WTC11 (cell line): ENCODE measurements around the gene APLF. TPM values are rescaled to one million over a fixed set of nuclear protein-coding genes. Genes with fewer than 3 reads are reported as not detected.

ENCODE experiments used
- ATAC-seq: fragments of 200-7000 bp; cut with Tn5 transposase; 2 replicates; pipeline ENCODE4 v1.10.0; 2021; ENCODE audit warnings: mild to moderate bottlenecking, moderate library complexity
- CTCF ChIA-PET: fragments of 300-600 bp; sonication (Branson Sonifier 250); formaldehyde crosslinking; loops from one replicate; lab custom pipeline; 2021; ENCODE audit warnings: antibody characterized with exemption; lab: Charles Lee
- POLR2A ChIA-PET: fragments of 350-600 bp; sonication (Branson Sonifier 250); formaldehyde crosslinking; loops from one replicate; lab custom pipeline; 2021; ENCODE audit warnings: antibody characterized with exemption; lab: Charles Lee
- DNase-seq: peaks from one replicate; pipeline ENCODE4 v3.0.0; 2021; ENCODE audit warnings: low spot score
- H3K27ac Mint-ChIP-seq: 2 replicates; pipeline ENCODE4 v1.8.0; 2021; ENCODE audit warnings: mixed read lengths
- H3K27me3 Mint-ChIP-seq: 2 replicates; pipeline ENCODE4 v1.8.0; 2021; ENCODE audit warnings: low read depth, mild to moderate bottlenecking, moderate library complexity, mixed read lengths
- H3K36me3 Mint-ChIP-seq: 2 replicates; pipeline ENCODE4 v1.8.0; 2021; ENCODE audit warnings: mixed read lengths
- H3K4me1 Mint-ChIP-seq: 2 replicates; pipeline ENCODE4 v1.8.0; 2022; ENCODE audit warnings: mixed read lengths
- H3K4me3 Mint-ChIP-seq: 2 replicates; pipeline ENCODE4 v1.8.0; 2021; ENCODE audit warnings: mild to moderate bottlenecking, moderate library complexity, mixed read lengths
- H3K9me3 Mint-ChIP-seq: 2 replicates; pipeline ENCODE4 v1.8.0; 2021; ENCODE audit warnings: mixed read lengths
- ATF1 ChIP-seq: sonication (generic); formaldehyde crosslinking; IDR thresholded peaks from 2 replicates; pipeline ENCODE4 v1.8.1; 2023; ENCODE audit warnings: mild to moderate bottlenecking, moderate library complexity, missing genetic modification reagents
- ATF2 ChIP-seq: sonication (generic); formaldehyde crosslinking; IDR thresholded peaks from 2 replicates; pipeline ENCODE4 v1.8.1; 2022; ENCODE audit warnings: low read depth, missing genetic modification reagents, borderline replicate concordance
- ATF6 ChIP-seq: sonication (generic); formaldehyde crosslinking; IDR thresholded peaks from 2 replicates; pipeline ENCODE4 v1.8.1; 2023; ENCODE audit warnings: mild to moderate bottlenecking, missing genetic modification reagents
- GTF2I ChIP-seq: fragments of 250-450 bp; sonication (Bioruptor Pico); conservative IDR thresholded peaks from 2 replicates; pipeline ENCODE4 v1.4.0; 2021; ENCODE audit warnings: mild to moderate bottlenecking
- MLX ChIP-seq: sonication (generic); formaldehyde crosslinking; IDR thresholded peaks from 2 replicates; pipeline ENCODE4 v1.8.1; 2023; ENCODE audit warnings: mild to moderate bottlenecking, missing genetic modification reagents, moderate library complexity
- STAT6 ChIP-seq: sonication (generic); formaldehyde crosslinking; conservative IDR thresholded peaks from 2 replicates; pipeline ENCODE4 v1.8.1; 2023; ENCODE audit warnings: mild to moderate bottlenecking, low read depth, missing genetic modification reagents, moderate library complexity
- TEAD1 ChIP-seq: sonication (generic); formaldehyde crosslinking; IDR thresholded peaks from 2 replicates; pipeline ENCODE4 v1.8.0; 2022; ENCODE audit warnings: mild to moderate bottlenecking, missing genetic modification reagents
- ZBTB21 ChIP-seq: sonication (generic); formaldehyde crosslinking; IDR thresholded peaks from 2 replicates; pipeline ENCODE4 v1.8.1; 2023; ENCODE audit warnings: mild to moderate bottlenecking, missing genetic modification reagents, borderline replicate concordance
- ZNF263 ChIP-seq: sonication (generic); formaldehyde crosslinking; IDR thresholded peaks from 2 replicates; pipeline ENCODE4 v1.8.1; 2022; ENCODE audit warnings: low read depth, mild to moderate bottlenecking, moderate library complexity, missing genetic modification reagents
- ZNF317 ChIP-seq: sonication (generic); formaldehyde crosslinking; IDR thresholded peaks from 2 replicates; pipeline ENCODE4 v1.8.1; 2023; ENCODE audit warnings: low read depth, mild to moderate bottlenecking, moderate library complexity, missing genetic modification reagents, borderline replicate concordance
- ZNF512 ChIP-seq: sonication (generic); formaldehyde crosslinking; IDR thresholded peaks from 2 replicates; pipeline ENCODE4 v1.8.1; 2022; ENCODE audit warnings: missing genetic modification reagents, borderline replicate concordance
- ZSCAN18 ChIP-seq: fragments of 250-450 bp; sonication (Bioruptor Pico); IDR thresholded peaks from 2 replicates; pipeline ENCODE4 v2.1.2; 2022; ENCODE audit warnings: mild to moderate bottlenecking, moderate library complexity
- total RNA-seq: library from RNA; stranded (reverse); gene quantifications from 3 replicates; pipeline ENCODE4 v1.2.3, GENCODE V29; 2021
- TF ChIP-seq, protein P1 (sequence below): fragments of 250-450 bp; sonication (Bioruptor Pico); IDR thresholded peaks from 2 replicates; pipeline ENCODE4 v1.9.0; 2021; ENCODE audit warnings: moderate library complexity, mild to moderate bottlenecking, inconsistent platforms, borderline replicate concordance
- TF ChIP-seq, protein P2 (sequence below): sonication (generic); formaldehyde crosslinking; IDR thresholded peaks from 2 replicates; pipeline ENCODE4 v1.8.0; 2022; ENCODE audit warnings: mild to moderate bottlenecking, missing genetic modification reagents
- TF ChIP-seq, protein P3 (sequence below): sonication (generic); formaldehyde crosslinking; IDR thresholded peaks from 2 replicates; pipeline ENCODE4 v1.8.1; 2022; ENCODE audit warnings: mild to moderate bottlenecking, moderate library complexity, missing genetic modification reagents

APLF gene
- total RNA-seq, 1 experiment from 2014 or later: 2.7 TPM

DNA sequence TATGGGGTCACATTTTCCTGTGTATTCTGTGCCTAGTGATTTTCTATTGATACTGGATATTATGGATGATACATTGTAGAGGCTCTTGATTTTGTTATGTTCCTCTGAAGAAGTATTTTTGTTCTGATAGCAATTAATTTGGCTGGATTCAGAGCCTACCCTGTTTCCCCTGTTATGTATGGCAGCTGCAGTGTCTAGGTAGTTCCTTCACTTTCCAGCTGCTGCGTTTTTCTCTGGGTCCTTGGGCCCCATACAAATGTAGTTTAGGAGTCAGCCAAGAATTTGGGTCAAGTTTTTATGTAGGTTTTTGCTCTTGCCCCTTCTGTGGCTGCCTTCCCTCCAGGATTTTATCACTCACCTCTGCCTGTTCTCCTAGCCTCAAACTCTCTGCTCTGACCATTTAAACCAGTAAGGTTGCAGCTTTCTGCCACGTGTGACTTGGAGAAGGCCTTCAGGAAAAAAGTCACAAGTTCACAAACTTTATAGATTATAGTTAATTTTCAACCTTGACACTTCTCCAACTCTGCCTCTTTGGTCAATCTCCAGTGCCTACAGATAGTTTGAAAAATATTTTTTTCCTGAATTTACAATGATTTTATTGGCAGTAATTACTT, 47.0 kb downstream of the APLF start:
- no peak overlapping the region for H3K4me3 Mint-ChIP-seq
- H3K27me3 Mint-ChIP-seq: no peaks in the 10 kb centered on the region
- no peaks in the 10 kb centered on the region for H3K4me1 Mint-ChIP-seq
- TF ChIP-seq ZBTB21 (CRISPR knock-in tag): no peak
- no peak for TF ChIP-seq TEAD1
- TF ChIP-seq, protein P1, sequence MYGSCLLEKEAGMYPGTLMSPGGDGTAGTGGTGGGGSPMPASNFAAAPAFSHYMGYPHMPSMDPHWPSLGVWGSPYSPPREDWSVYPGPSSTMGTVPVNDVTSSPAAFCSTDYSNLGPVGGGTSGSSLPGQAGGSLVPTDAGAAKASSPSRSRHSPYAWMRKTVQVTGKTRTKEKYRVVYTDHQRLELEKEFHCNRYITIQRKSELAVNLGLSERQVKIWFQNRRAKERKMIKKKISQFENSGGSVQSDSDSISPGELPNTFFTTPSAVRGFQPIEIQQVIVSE (CRISPR knock-in tag): no peak
- TF ChIP-seq ZSCAN18 (CRISPR knock-in tag): no peak
- TF ChIP-seq ZNF263: no peak
- TF ChIP-seq MLX: no peak
- no peak for TF ChIP-seq ATF1 (CRISPR knock-in tag)
- TF ChIP-seq GTF2I: no peak
- TF ChIP-seq ATF2 (CRISPR knock-in tag): no peak
- TF ChIP-seq STAT6 (CRISPR knock-in tag): no peak
- TF ChIP-seq ZNF317 (CRISPR knock-in tag): no peak
- TF ChIP-seq, protein P2, sequence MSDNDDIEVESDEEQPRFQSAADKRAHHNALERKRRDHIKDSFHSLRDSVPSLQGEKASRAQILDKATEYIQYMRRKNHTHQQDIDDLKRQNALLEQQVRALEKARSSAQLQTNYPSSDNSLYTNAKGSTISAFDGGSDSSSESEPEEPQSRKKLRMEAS: no peak
- TF ChIP-seq ZNF512 (CRISPR knock-in tag): no peak
- no peak for TF ChIP-seq ATF6
- TF ChIP-seq, protein P3, sequence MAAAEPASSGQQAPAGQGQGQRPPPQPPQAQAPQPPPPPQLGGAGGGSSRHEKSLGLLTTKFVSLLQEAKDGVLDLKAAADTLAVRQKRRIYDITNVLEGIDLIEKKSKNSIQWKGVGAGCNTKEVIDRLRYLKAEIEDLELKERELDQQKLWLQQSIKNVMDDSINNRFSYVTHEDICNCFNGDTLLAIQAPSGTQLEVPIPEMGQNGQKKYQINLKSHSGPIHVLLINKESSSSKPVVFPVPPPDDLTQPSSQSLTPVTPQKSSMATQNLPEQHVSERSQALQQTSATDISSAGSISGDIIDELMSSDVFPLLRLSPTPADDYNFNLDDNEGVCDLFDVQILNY (CRISPR knock-in tag): no peak
- no peak for ATAC-seq
- CTCF ChIA-PET: no interaction called here
- no peaks in the 10 kb centered on the region for H3K36me3 Mint-ChIP-seq
- no peak for DNase-seq
- no peaks in the 10 kb centered on the region for H3K9me3 Mint-ChIP-seq
- no peak overlapping the region for H3K27ac Mint-ChIP-seq
- POLR2A ChIA-PET: no interaction called here
